Stimulated activated CD8-positive, alpha-beta memory T cell treated with anti-CD3 and anti-CD28 coated beads, Interleukin-7, amount 100 ng/mL, for 4 hours (primary cell): ENCODE measurements around the gene STK25.
A peak's percentile ranks its signal among the peaks of the same experiment; 100 is the strongest.
"Not testable (repeated sequence)": the region's sequence is repeated elsewhere in the genome, so short reads cannot be mapped to it uniquely, and the experiment has no call there.

Experiments
- DNase-seq, 2 donors: peaks; one replicate each; pipeline ENCODE4 v3.0.0-alpha.2; 2020; ENCODE audit warnings: low read depth in 2 of 2

Gene STK25

DNA sequence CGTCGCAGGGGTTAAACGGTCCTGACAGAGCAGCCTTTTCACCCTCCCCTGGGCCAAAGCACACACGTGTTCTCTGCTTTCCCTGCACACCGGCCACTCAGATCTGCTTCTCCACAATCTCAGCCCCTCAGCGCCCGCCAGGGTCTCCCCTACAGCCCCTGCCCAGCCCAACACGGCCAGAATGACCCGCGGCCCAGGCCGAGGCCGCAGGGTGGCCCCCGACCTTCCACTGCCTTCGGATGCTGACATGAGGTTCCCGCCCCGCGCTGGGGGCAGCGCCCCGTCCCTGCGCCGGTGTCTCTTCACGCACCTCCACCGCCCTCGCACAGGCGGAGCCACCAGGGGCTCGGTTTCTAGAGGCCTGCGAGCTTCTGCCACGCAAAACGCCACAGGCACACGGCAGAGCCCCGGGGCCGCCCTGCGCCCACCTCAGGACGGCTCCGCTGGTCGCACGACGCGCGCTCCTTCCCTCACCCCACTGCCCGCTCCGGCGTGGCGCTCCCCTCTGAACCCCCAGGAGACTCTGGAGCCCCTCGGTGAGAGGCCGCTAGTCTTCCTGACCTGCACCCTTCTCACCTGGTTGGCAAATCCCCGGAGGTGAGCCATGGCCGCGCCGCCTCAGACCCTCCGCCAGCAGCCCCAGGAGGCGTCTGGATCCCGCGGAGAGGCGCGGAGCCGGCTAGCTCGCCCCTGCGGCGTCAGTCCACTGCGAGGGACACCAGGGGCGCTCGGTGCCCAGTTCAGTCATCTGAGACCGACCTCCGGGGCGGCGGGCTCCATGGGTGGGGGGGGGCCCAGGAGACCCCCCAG, 749 bp downstream of the STK25 start:
- peak in 1 of 2 donors; percentile 20 for DNase-seq

DNA sequence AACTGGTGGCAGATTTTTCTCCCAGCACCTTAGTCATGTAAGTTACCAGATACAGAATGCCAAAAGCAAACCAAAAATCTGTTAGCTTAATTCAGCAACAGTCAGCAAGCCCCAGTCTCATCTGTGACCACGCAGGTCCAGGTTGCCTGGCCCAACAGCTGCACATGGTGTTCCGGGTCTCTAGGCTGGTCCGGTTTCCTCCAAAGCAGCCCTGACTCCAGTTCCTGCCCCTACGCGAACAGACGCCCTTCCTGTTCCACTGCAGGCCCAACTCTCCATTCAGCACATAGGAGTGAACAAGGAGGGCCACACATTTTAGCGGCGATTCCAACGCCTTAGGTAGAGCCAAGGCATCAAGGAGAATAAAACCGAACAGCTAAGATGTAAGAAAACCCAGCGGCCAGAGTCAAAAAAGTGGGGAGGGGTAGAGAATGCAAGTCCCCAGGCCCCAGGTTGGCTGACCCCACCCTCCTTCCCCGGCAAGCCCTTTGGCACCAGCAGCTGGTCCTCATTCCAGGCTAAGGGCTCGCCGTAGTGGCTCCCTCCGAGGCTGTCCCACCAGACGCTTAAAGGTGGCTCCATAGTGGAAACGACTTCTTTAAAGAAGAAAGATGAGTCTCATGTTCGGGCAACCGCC, 1.5 kb downstream of the STK25 start:
- no peak for DNase-seq

DNA sequence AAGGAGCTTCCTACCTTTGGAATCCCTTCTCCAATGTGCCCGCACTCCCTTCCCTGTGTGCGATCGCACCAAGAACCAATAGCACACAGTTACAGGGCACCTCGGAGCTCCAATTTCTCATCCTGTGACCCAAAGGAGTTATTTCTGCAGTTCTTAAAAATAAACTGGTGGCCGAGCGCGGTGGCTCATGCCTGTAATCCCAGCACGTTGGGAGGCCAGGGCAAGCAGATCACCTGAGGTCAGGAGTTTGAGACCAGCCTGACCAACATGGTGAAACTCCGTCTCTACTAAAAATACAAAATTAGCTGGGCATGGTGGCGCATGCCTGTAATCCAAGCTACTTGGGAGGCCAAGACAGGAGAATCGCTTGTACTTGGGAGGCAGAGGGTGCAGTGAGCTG, 2.1 kb downstream of the STK25 start:
- DNase-seq: not testable (repeated sequence)

GRCh38 chr2:241505781-241506201, 2.6 kb downstream of the STK25 start:
- no peak for DNase-seq

GRCh38 chr2:241505086-241505780, 3.2 kb downstream of the STK25 start:
- no peak for DNase-seq

GRCh38 chr2:241503776-241504392, 4.5 kb downstream of the STK25 start:
- no peak for DNase-seq

- DNase-seq: no peak
Observed at GRCh38 chr2:241502281-241502680, 6.1 kb downstream of the STK25 start.

- DNase-seq: no peak
Observed at GRCh38 chr2:241501551-241501950, 6.8 kb downstream of the STK25 start.

- no peak for DNase-seq
Observed at GRCh38 chr2:241501099-241501541, 7.3 kb downstream of the STK25 start.

- DNase-seq: no peak
Observed at GRCh38 chr2:241500431-241500975, 7.9 kb downstream of the STK25 start.

- no peak for DNase-seq
Observed at GRCh38 chr2:241500016-241500415, 8.4 kb downstream of the STK25 start.

DNA sequence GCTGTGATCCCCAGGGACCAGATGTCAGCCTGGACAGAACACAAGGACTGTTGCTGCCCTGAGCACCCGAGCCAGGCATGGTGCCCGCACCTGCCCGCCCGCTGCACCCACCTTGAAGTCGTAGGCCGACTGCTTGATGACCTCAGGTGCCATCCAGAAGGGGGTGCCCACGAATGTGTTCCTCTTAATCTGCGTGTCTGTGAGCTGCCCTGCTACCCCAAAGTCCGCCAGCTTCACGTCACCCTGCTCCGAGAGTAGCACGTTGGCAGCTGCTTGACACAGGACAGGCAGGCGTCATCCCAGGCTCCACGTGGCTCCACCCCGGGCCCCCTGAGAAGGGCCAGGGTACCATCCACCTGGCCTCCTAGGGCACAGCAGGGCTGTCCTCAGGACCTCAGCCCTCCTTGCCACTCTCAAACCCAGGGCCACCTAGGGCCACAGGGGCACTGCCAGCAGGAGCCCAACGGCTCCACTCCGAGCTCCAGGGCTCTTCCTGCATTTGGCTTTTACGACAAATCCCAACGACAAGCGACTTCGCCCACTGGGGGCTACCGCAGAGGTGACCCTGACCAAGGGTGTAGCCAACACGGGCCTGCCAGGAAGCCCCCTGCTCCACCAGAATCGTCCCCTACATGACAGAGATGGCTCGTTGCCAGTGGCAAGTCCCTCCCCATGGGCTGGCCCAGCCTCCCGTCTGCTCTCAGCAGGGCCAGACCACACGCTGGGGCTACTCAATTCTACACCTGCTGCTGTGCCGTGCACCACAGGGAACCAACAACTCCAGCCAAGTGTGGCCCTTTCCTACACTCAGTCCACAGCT, 9.0 kb downstream of the STK25 start:
- no peak for DNase-seq

GRCh38 chr2:241498115-241499070, 10.0 kb downstream of the STK25 start:
- DNase-seq: no peak

DNA sequence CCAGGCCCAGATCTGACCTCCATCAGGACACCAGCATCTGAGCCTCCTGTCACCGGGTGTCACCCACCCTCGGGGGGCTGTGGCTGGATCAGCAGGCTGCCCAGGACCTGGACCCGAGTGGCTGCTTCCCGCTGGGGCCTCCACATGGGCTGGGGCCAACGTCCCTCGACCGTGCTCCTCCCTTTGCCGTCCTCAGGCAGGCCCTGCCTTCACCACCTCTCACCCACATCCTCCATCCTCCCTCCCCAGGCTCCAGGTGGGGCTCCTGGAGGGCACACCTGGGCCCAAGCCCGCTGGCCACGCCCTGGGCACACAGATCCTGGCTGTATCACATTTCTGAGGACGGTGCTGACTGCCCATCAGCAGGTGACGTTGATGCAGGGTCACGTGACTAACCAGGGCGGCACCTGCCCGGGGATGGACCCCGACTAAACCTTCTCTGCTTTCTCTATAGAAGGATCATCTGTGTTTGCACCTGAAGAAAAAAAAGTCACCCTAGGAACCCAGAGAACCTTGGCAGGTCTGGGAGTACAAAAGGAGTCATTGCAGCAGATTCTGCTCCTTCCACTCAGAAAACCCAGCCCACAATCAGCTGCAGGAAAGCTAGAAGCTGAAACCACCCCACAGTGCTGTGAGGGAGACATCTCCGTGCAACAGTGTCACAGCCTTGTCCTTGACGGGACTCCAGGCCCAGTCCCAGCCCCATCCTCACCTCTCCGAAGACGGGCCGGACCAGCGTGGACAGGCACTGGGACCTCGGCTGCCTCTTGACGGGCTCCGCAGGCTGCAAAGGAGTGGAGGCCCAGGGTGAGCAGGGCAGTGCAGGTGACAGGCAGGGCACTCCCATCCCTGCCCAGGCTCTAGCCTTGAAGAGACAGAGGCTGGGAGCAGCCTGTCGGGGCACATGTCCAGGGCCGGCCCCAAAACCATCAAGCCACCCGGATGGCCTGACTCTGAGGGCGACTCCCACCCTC, 11.2 kb downstream of the STK25 start:
- no peak for DNase-seq

- DNase-seq: no peak
Observed at GRCh38 chr2:241496003-241496707, 12.2 kb downstream of the STK25 start.

GRCh38 chr2:241495172-241496002, 13.0 kb downstream of the STK25 start:
- DNase-seq: no peak

DNA sequence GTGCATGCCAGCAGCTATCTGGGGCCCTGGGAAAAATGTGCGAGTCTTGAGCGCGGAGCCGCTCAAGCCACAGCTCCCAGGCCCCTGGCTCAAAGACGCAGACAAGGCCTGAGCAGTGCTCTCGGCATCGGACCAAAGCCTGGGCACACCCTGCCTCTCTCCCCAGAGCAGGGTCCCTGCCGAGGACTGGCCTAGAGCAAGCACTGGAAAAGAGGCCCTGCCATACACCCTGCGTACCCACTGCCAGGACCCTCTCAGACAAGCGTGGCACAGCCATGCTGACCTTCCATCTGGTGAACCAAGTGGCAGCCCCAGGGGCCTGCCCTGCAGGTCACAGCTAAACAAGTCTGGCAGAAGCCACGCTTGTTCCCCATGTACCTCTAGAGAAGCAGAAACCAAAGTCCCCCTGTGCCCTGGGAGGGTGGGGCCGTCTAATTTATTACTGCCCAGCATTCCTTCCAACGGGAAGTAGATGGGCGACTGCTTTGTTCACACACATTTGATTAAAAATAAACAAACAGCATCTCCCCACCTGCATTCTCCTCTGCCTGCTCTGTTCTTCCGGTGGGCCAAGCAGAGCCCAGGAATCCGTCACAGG, 14.0 kb downstream of the STK25 start:
- no peak for DNase-seq
